Liver (tissue), 9 donors: ENCODE data around the gene ABCB6. TPM values are rescaled to one million over a fixed set of nuclear protein-coding genes. Genes with fewer than 3 reads are reported as not detected.

Experiments
- DNase-seq: peaks from one replicate; pipeline ENCODE4 v3.0.0-alpha.2; 2017; ENCODE audit warnings: low spot score
- H3K27ac ChIP-seq, 2 donors: one replicate each; pipeline ENCODE4 v1.7.0; 2013; ENCODE audit warnings: inconsistent platforms in 2 of 2, low read length in 2 of 2, control low read depth in 1 of 2, low read depth in 1 of 2, mild to moderate bottlenecking in 1 of 2
- H3K27me3 ChIP-seq, 4 donors: one replicate each; pipeline versions ENCODE4 v1.6.1 to v1.7.0; 2013; ENCODE audit warnings: low read length in 3 of 4, inconsistent platforms in 1 of 4, mild to moderate bottlenecking in 1 of 4, moderate library complexity in 1 of 4; ENCODE audit not compliant: control insufficient read depth in 4 of 4, insufficient read depth in 4 of 4
- H3K36me3 ChIP-seq, 4 donors: one replicate each; pipeline versions ENCODE4 v1.6.1 to v1.7.0; 2013; ENCODE audit warnings: low read length in 3 of 4, mild to moderate bottlenecking in 3 of 4, low read depth in 1 of 4, moderate library complexity in 1 of 4; ENCODE audit not compliant: control insufficient read depth in 4 of 4, insufficient read depth in 3 of 4
- H3K4me1 ChIP-seq, 4 donors: one replicate each; pipeline versions ENCODE4 v1.6.1 to v1.7.0; 2013; ENCODE audit warnings: low read length in 3 of 4, mild to moderate bottlenecking in 3 of 4, moderate library complexity in 1 of 4; ENCODE audit not compliant: control insufficient read depth in 4 of 4, insufficient read depth in 4 of 4
- H3K4me3 ChIP-seq, 3 donors: one replicate each; pipeline versions ENCODE4 v1.6.1 to v1.7.0; 2013; ENCODE audit warnings: low read length in 3 of 3, control low read depth in 1 of 3, low read depth in 1 of 3, mild to moderate bottlenecking in 1 of 3
- H3K9ac ChIP-seq, 2 donors: one replicate each; pipeline ENCODE4 v1.7.0; 2013; ENCODE audit warnings: low read length in 2 of 2, mild to moderate bottlenecking in 2 of 2, moderate library complexity in 2 of 2, control low read depth in 1 of 2, low read depth in 1 of 2
- H3K9me3 ChIP-seq, 4 donors: one replicate each; pipeline versions ENCODE4 v1.6.1 to v1.7.0; 2013; ENCODE audit warnings: low read length in 3 of 4; ENCODE audit not compliant: control insufficient read depth in 4 of 4
- ATF3 ChIP-seq: IDR thresholded peaks from 2 replicates; pipeline ENCODE4 v1.6.1; 2016; ENCODE audit warnings: antibody characterized with exemption
- CTCF ChIP-seq: fragments of 150-350 bp; IDR thresholded peaks from 2 replicates; pipeline ENCODE4 v1.5.1; 2017; ENCODE audit warnings: improper control_type of control experiment, low read depth, low read length; ENCODE audit not compliant: missing input control
- EGR1 ChIP-seq, 2 donors: IDR thresholded peaks; 2 replicates each; pipeline ENCODE4 v1.6.1; 2016 to 2018; ENCODE audit warnings: antibody characterized with exemption in 2 of 2, low read depth in 2 of 2
- FOXA1 ChIP-seq: IDR thresholded peaks from 2 replicates; pipeline ENCODE4 v1.6.1; 2016; ENCODE audit warnings: antibody characterized with exemption
- FOXA2 ChIP-seq: IDR thresholded peaks from 2 replicates; pipeline ENCODE4 v1.6.1; 2016; ENCODE audit warnings: antibody characterized with exemption
- GABPA ChIP-seq, 2 donors: IDR thresholded peaks in 1 of 2; conservative IDR thresholded peaks in 1 of 2; 2 replicates each; pipeline ENCODE4 v1.6.1; 2016; ENCODE audit warnings: antibody characterized with exemption in 2 of 2, mild to moderate bottlenecking in 1 of 2, moderate library complexity in 1 of 2
- HNF4A ChIP-seq, 2 donors: conservative IDR thresholded peaks; 2 replicates each; pipeline ENCODE4 v1.6.1; 2016; ENCODE audit warnings: antibody characterized with exemption in 2 of 2, mild to moderate bottlenecking in 2 of 2
- HNF4G ChIP-seq: IDR thresholded peaks from 2 replicates; pipeline ENCODE4 v1.6.1; 2016; ENCODE audit warnings: antibody characterized with exemption
- JUND ChIP-seq, 2 donors: IDR thresholded peaks; 2 replicates each; pipeline ENCODE4 v1.6.1; 2016; ENCODE audit warnings: antibody characterized with exemption in 2 of 2
- MAX ChIP-seq: IDR thresholded peaks from 2 replicates; pipeline ENCODE4 v1.6.1; 2016; ENCODE audit warnings: antibody characterized with exemption
- NR2F2 ChIP-seq: IDR thresholded peaks from 2 replicates; pipeline ENCODE4 v1.6.1; 2016; ENCODE audit warnings: antibody characterized with exemption
- RAD21 ChIP-seq, 2 donors: IDR thresholded peaks; 2 replicates each; pipeline ENCODE4 v1.6.1; 2016; ENCODE audit warnings: antibody characterized with exemption in 2 of 2, mild to moderate bottlenecking in 2 of 2
- REST ChIP-seq: IDR thresholded peaks from 2 replicates; pipeline ENCODE4 v1.6.1; 2016; ENCODE audit warnings: antibody characterized with exemption, mild to moderate bottlenecking
- RXRA ChIP-seq, 2 donors: IDR thresholded peaks; 2 replicates each; pipeline ENCODE4 v1.6.1; 2017 to 2018; ENCODE audit warnings: antibody characterized with exemption in 2 of 2, mild to moderate bottlenecking in 1 of 2
- SP1 ChIP-seq: IDR thresholded peaks from 2 replicates; pipeline ENCODE4 v1.6.1; 2018; ENCODE audit warnings: antibody characterized with exemption, mild to moderate bottlenecking
- TAF1 ChIP-seq: conservative IDR thresholded peaks from 2 replicates; pipeline ENCODE4 v1.6.1; 2016; ENCODE audit warnings: antibody characterized with exemption, mild to moderate bottlenecking
- YY1 ChIP-seq: IDR thresholded peaks from 2 replicates; pipeline ENCODE4 v1.6.1; 2016; ENCODE audit warnings: antibody characterized with exemption, mild to moderate bottlenecking
- ZBTB33 ChIP-seq: IDR thresholded peaks from 2 replicates; pipeline ENCODE4 v1.6.1; 2016; ENCODE audit warnings: antibody characterized with exemption
- WGBS: extraction: QIAGEN DNeasy Blood & Tissue Kit; methylation state at CpG from one replicate; pipeline ENCODE4 v1.1.7; 2013; 5-methylcytosine and 5-hydroxymethylcytosine counted together
- polyA plus RNA-seq, 2 donors: library from polyadenylated mRNA; stranded (reverse) in 1 of 2; unstranded in 1 of 2; fragments of 200-250 nt in 1 of 2; fragments of >200 nt in 1 of 2; fragmentation: Nextera tagmentation in 1 of 2; extraction: Ambion mirVana in 1 of 2; gene quantifications; one replicate each; pipeline versions ENCODE4 v1.2.1 to v1.2.3, GENCODE V29; 2013 to 2015
- total RNA-seq, 2 donors: library from RNA; depleted of rRNA; stranded (reverse); fragments of >200 nt; gene quantifications; one replicate each; pipeline ENCODE4 v1.2.3, GENCODE V29; 2014
- donor health status: healthy.
- donor health status: healthy.
- donor health status: healthy.
- donor health status: healthy.
- donor health status: healthy.

Gene ABCB6
- total and polyA plus RNA-seq, 4 donors: 19.0 to 96.1 (median 47.8) TPM

GRCh38 chr2:219250049-219250781 is 31.5 kb upstream of the ABCB6 start:
- Histone ChIP-seq H3K36me3 (peaks cover 0 to 3% (median 0%) of the 10 kb centered on the region in 4 donors), H3K4me3 (no peak overlapping the region), H3K4me1 (peaks cover 21 to 72% (median 58%) of the 10 kb centered on the region in 4 donors), H3K9ac (peak overlapping the region in 1 of 2 donors; percentile 51), H3K9me3 (no peaks in the 10 kb centered on the region), H3K27ac (peak overlapping the region; percentile 73 to 96), H3K27me3 (no peaks in the 10 kb centered on the region)
- 78% methylated on average over 22 of the region's 22 CpGs for WGBS
- DNase-seq: no peak
- peak in 1 of 2 donors; percentile 3 for TF ChIP-seq JUND (IDR thresholded peaks at IDR 0.05)
- TF ChIP-seq HNF4G: no peak

- Histone ChIP-seq H3K4me3 (no peak overlapping the region), H3K9ac (peak overlapping the region; percentile 13 to 51), H3K27me3 (no peaks in the 10 kb centered on the region), H3K4me1 (peaks cover 20 to 77% (median 61%) of the 10 kb centered on the region in 4 donors), H3K9me3 (no peaks in the 10 kb centered on the region), H3K27ac (peak overlapping the region; percentile 73 to 96), H3K36me3 (peaks cover 0 to 3% (median 0%) of the 10 kb centered on the region in 4 donors)
- WGBS: 4% methylated on average over 7 of the region's 7 CpGs
- TF ChIP-seq ZBTB33: no peak
- no peak for TF ChIP-seq HNF4G
- peak; percentile 73 for TF ChIP-seq REST
- peak; percentile 32 for TF ChIP-seq MAX
- TF ChIP-seq JUND (IDR thresholded peaks at IDR 0.05): peak in 1 of 2 donors; percentile 37
- TF ChIP-seq GABPA (IDR thresholded peaks at IDR 0.05 in 1 of 2, conservative IDR thresholded peaks at IDR 0.05 in 1 of 2): peak; percentile 38 to 74
- TF ChIP-seq YY1: peak; percentile 44
- no peak for TF ChIP-seq CTCF
- no peak for TF ChIP-seq ATF3
- TF ChIP-seq EGR1 (IDR thresholded peaks at IDR 0.05; ENCODE audit: low read depth in 2 of 2): no peak
- peak; percentile 93 for TF ChIP-seq SP1
- TF ChIP-seq RXRA (IDR thresholded peaks at IDR 0.05): peak; percentile 3 to 21
- peak; percentile 97 for TF ChIP-seq FOXA1
- TF ChIP-seq RAD21 (IDR thresholded peaks at IDR 0.05): peak; percentile 17 to 47
- TF ChIP-seq TAF1: peak; percentile 79
- TF ChIP-seq FOXA2: peak; percentile 99
- TF ChIP-seq HNF4A (conservative IDR thresholded peaks at IDR 0.05): peak in 1 of 2 donors; percentile 43
- no peak for TF ChIP-seq NR2F2
- peak; percentile 74 for DNase-seq
Measured at GRCh38 chr2:219249203-219249980, 30.6 kb upstream of the ABCB6 start.
